Smooth muscle cell (in vitro differentiated cells): ENCODE results near the gene UBE2S. TPM values are rescaled to one million over a fixed set of nuclear protein-coding genes. Genes with fewer than 3 reads are reported as not detected.

Source experiments
- DNase-seq: peaks from one replicate; lab custom pipeline; 2025; ENCODE audit not compliant: unreplicated experiment; lab: John Stamatoyannopoulos, UW
- H2AFZ ChIP-seq: fragments of 200-600 bp; sonication (generic); 2 replicates; pipeline ENCODE4 v1.6.0; 2016; ENCODE audit warnings: antibody characterized with exemption, low read depth, mild to moderate bottlenecking
- H3F3A ChIP-seq: fragments of 200-600 bp; sonication (generic); 2 replicates; pipeline ENCODE4 v1.6.0; 2017; ENCODE audit warnings: antibody characterized with exemption, low read depth
- H3K27ac ChIP-seq: fragments of 200-600 bp; sonication (generic); 2 replicates; pipeline ENCODE4 v1.5.1; 2016; ENCODE audit warnings: low read depth, mild to moderate bottlenecking
- H3K27me3 ChIP-seq: fragments of 200-600 bp; sonication (generic); 2 replicates; pipeline ENCODE4 v1.6.1; 2016; ENCODE audit warnings: low read depth, mild to moderate bottlenecking
- H3K36me3 ChIP-seq: fragments of 200-600 bp; sonication (generic); 2 replicates; pipeline ENCODE4 v1.5.1; 2016; ENCODE audit warnings: low read depth
- H3K4me1 ChIP-seq: fragments of 200-600 bp; sonication (generic); 2 replicates; pipeline ENCODE4 v1.5.1; 2016; ENCODE audit warnings: low read depth
- H3K4me2 ChIP-seq: fragments of 200-600 bp; sonication (generic); 2 replicates; pipeline ENCODE4 v1.6.0; 2016; ENCODE audit warnings: mild to moderate bottlenecking
- H3K4me3 ChIP-seq: fragments of 200-600 bp; sonication (generic); 2 replicates; pipeline ENCODE4 v1.5.1; 2016; ENCODE audit warnings: mild to moderate bottlenecking
- H3K79me2 ChIP-seq: fragments of 200-600 bp; sonication (generic); 2 replicates; pipeline ENCODE4 v1.6.0; 2016; ENCODE audit warnings: low read depth, mild to moderate bottlenecking
- H3K9ac ChIP-seq: fragments of 200-600 bp; sonication (generic); 2 replicates; pipeline ENCODE4 v1.6.0; 2016; ENCODE audit warnings: low read depth
- H3K9me3 ChIP-seq: fragments of 200-600 bp; sonication (generic); replicated peaks from 2 replicates; pipeline ENCODE4 v1.5.1; 2016; ENCODE audit warnings: low read depth
- H4K20me1 ChIP-seq: fragments of 200-600 bp; sonication (generic); 2 replicates; pipeline ENCODE4 v1.6.0; 2016; ENCODE audit warnings: low read depth
- CTCF ChIP-seq: fragments of 200-600 bp; sonication (generic); IDR thresholded peaks from 2 replicates; pipeline ENCODE4 v1.5.1; 2017; ENCODE audit warnings: borderline replicate concordance, mild to moderate bottlenecking, antibody characterized with exemption; ENCODE audit not compliant: insufficient read depth, poor library complexity, severe bottlenecking
- WGBS: methylation state at CpG from one replicate; pipeline ENCODE4 v1.1.7; 2016; ENCODE audit warnings: low lambda C conversion rate; 5-methylcytosine and 5-hydroxymethylcytosine counted together
- polyA plus RNA-seq: library from polyadenylated mRNA; unstranded; fragments of >200 nt; fragmentation: Nextera tagmentation; extraction: Ambion mirVana; gene quantifications from 2 replicates; pipeline ENCODE4 v1.2.1, GENCODE V29; 2016
- total RNA-seq: library from RNA; depleted of rRNA; stranded (reverse); fragments of >200 nt; gene quantifications from 2 replicates; pipeline ENCODE4 v1.2.3, GENCODE V29; 2014

UBE2S gene
- total and polyA plus RNA-seq, 2 experiments from 2014 or later = 39.9 to 171 TPM

GRCh38 chr19:55382522-55383054 lies 25.0 kb downstream of the UBE2S start:
- no peak overlapping the region for H2AFZ ChIP-seq
- no peak for TF ChIP-seq CTCF
- no peak overlapping the region for H3K27ac ChIP-seq
- H3K79me2 ChIP-seq = peaks cover 18% of the 10 kb centered on the region
- no peak overlapping the region for H3K4me3 ChIP-seq
- H3K9ac ChIP-seq = no peak overlapping the region
- no peak for DNase-seq
- H3K4me1 ChIP-seq = peaks cover 33% of the 10 kb centered on the region
- no peaks in the 10 kb centered on the region for H3K36me3 ChIP-seq
- WGBS = 98% methylated on average over 3 of the region's 3 CpGs
- no peaks in the 10 kb centered on the region for H3K27me3 ChIP-seq
- H4K20me1 ChIP-seq = peaks cover 18% of the 10 kb centered on the region
- H3K9me3 ChIP-seq = no peaks in the 10 kb centered on the region
- peaks cover 9% of the 10 kb centered on the region for H3F3A ChIP-seq
- no peak overlapping the region for H3K4me2 ChIP-seq

GRCh38 chr19:55382013-55382412 lies 25.6 kb downstream of the UBE2S start:
- Histone ChIP-seq H3K4me2 (no peak overlapping the region), H3K79me2 (peaks cover 12% of the 10 kb centered on the region), H3K9ac (no peak overlapping the region), H3K4me3 (no peak overlapping the region), H3F3A (peaks cover 9% of the 10 kb centered on the region), H4K20me1 (peaks cover 12% of the 10 kb centered on the region), H3K4me1 (peaks cover 30% of the 10 kb centered on the region), H3K27ac (no peak overlapping the region), H3K27me3 (no peaks in the 10 kb centered on the region), H3K9me3 (no peaks in the 10 kb centered on the region), H3K36me3 (no peaks in the 10 kb centered on the region), H2AFZ (no peak overlapping the region)
- 98% methylated on average over 4 of the region's 5 CpGs for WGBS
- no peak for DNase-seq
- no peak for TF ChIP-seq CTCF

- no peak overlapping the region for H3K9ac ChIP-seq
- H3F3A ChIP-seq = no peaks in the 10 kb centered on the region
- H3K36me3 ChIP-seq = no peaks in the 10 kb centered on the region
- no peak overlapping the region for H2AFZ ChIP-seq
- H3K27ac ChIP-seq = no peak overlapping the region
- DNase-seq = no peak
- peaks cover 32% of the 10 kb centered on the region for H3K4me1 ChIP-seq
- H3K27me3 ChIP-seq = no peaks in the 10 kb centered on the region
- TF ChIP-seq CTCF = no peak
- H3K79me2 ChIP-seq = no peaks in the 10 kb centered on the region
- no peaks in the 10 kb centered on the region for H4K20me1 ChIP-seq
- no peak overlapping the region for H3K4me3 ChIP-seq
- H3K9me3 ChIP-seq = no peaks in the 10 kb centered on the region
- no peak overlapping the region for H3K4me2 ChIP-seq
- WGBS = 74% methylated on average over 11 of the region's 11 CpGs
Observed at GRCh38 chr19:55379174-55379573, 28.4 kb downstream of the UBE2S start.
